MM.1S (cell line): ENCODE results near the gene P4HA3.

Source experiments
- CTCF ChIP-seq: fragments of 300-600 bp; sonication (generic); IDR thresholded peaks from 2 replicates; pipeline ENCODE4 v1.5.1; 2016; ENCODE audit warnings: antibody characterized with exemption, low read length, mixed read lengths
- EZH2 ChIP-seq: fragments of 300-600 bp; sonication (generic); optimal IDR thresholded peaks from 2 replicates; pipeline ENCODE3; 2017; ENCODE audit warnings: low read depth, mild to moderate bottlenecking, antibody characterized with exemption, low read length, mixed read lengths
- EZH2phosphoT487 ChIP-seq: fragments of 300-600 bp; sonication (generic); IDR thresholded peaks from 2 replicates; pipeline ENCODE4 v1.6.1; 2018; ENCODE audit warnings: antibody characterized with exemption, low read length

- TF ChIP-seq EZH2 = no peak
- TF ChIP-seq CTCF = no peak
- no peak for TF ChIP-seq EZH2phosphoT487
These were observed 33.3 kb downstream of the P4HA3 start for GRCh38 chr11:74278103-74278502.
